GM12873 (cell line): ENCODE measurements around the gene BIRC5.

Experiments
- TF ChIP-seq, protein P1 (sequence below): IDR thresholded peaks from 2 replicates; pipeline ENCODE4 v1.5.1; 2012; ENCODE audit warnings: low read depth, mild to moderate bottlenecking, moderate library complexity, low read length, control low read depth; ENCODE audit not compliant: insufficient read depth; ENCODE audit errors: missing control alignments

Gene BIRC5

DNA sequence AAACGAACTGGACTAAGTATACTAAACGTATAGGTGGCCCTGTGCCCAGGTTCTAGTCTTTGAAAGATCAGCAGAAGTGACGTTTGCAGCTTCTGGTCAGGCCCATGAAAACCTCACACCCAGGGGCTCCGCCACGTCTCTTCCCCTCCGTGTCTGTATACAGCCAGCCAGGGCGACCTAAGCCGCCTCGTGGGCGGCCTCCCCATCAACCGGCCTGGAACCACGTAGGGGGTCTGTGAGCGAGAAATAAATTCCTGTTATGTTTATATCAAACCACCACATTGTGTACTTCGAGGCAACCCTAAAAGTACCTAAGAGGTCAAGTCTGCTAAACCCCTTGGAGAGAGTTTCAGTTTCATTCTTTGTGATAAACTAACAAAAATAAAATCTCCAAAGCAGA is 34.0 kb upstream of the BIRC5 start:
- TF ChIP-seq, protein P1, sequence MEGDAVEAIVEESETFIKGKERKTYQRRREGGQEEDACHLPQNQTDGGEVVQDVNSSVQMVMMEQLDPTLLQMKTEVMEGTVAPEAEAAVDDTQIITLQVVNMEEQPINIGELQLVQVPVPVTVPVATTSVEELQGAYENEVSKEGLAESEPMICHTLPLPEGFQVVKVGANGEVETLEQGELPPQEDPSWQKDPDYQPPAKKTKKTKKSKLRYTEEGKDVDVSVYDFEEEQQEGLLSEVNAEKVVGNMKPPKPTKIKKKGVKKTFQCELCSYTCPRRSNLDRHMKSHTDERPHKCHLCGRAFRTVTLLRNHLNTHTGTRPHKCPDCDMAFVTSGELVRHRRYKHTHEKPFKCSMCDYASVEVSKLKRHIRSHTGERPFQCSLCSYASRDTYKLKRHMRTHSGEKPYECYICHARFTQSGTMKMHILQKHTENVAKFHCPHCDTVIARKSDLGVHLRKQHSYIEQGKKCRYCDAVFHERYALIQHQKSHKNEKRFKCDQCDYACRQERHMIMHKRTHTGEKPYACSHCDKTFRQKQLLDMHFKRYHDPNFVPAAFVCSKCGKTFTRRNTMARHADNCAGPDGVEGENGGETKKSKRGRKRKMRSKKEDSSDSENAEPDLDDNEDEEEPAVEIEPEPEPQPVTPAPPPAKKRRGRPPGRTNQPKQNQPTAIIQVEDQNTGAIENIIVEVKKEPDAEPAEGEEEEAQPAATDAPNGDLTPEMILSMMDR = no peak

- TF ChIP-seq, protein P1 = no peak
These were observed 33.5 kb upstream of the BIRC5 start for GRCh38 chr17:78180508-78180907.

GRCh38 chr17:78182504-78182903 is 31.5 kb upstream of the BIRC5 start:
- TF ChIP-seq, protein P1 = no peak

- TF ChIP-seq, protein P1 = no peak
These were observed 30.1 kb upstream of the BIRC5 start for GRCh38 chr17:78183916-78184315.

DNA sequence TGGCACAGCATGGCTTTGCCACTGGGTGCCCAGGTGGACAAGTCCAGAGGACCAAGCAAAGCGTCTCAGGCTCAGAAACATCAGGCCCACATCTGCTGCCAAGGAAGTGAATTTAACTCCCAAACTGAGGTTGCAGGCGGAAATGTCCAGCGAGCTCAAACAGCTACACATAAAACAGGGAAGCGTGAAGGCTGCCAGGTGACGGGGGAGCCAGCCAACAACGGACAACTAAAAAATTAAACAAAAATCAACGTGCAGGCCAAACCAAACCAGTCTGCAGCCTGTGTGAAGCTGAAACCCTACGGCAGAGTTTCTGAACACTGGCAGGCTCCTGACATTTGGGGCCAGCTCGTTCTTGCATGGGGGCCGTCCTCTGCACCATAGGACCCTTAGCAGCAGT is 29.7 kb upstream of the BIRC5 start:
- TF ChIP-seq, protein P1 = no peak

DNA sequence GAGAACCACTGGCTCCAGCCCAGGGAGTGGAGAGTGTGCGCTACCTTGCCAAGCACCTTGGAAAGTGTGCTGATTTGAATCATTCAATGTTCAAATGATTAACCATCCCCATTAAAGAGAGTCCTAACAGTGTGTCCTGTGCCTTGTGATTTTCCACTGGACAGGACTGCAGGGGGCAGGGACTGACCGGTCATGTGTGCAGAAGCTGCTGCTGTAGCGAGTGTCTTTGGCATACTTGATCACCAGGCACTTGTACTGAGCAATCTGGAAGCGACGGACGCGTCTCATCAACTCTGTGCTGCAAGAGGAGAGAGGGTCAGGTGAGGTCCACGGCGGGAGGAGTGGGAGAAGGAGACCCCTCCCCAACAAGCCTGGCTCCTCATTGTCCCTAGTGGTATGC is 29.2 kb upstream of the BIRC5 start:
- TF ChIP-seq, protein P1 = no peak

DNA sequence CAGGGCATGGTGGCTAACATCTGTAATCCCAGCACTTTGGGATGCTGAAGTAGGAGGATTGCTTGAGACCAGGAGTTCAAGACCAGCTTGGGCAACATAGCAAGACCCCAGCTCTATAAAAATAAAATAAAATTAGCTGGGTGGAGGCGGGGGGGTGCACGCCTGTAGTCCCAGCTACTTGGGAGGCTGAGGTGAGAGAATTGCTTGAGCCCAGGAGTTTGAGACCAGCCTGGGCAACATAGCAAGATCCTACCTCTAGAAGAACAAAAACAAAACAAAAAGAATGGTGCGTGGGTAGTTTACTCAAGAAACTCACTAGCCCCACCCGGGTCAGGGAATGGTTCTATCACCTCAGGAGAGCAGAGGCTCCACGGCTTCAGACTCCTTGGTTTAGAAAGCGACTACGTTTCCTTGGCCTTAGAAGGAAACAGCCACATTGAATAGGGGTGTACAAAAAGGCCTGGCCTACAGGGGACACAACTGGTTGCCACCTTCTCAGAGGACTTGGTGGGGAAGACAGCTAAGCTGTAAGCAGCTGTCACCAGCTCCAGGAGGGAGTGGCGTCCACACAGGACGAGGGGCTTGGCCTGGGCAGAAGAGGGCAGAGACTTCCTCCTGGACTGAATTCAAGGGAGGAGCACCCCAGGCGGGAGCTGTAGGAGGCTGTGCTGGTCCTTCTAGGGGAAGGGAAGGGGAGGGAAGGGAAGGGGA is 27.9 kb upstream of the BIRC5 start:
- TF ChIP-seq, protein P1 = peak; percentile 11
